Liver (tissue), 9 donors: ENCODE measurements around the gene TBRG4. TPM values are rescaled to one million over a fixed set of nuclear protein-coding genes. Genes with fewer than 3 reads are reported as not detected.

Experiments used
- DNase-seq: peaks from one replicate; pipeline ENCODE4 v3.0.0-alpha.2; 2017; ENCODE audit warnings: low spot score
- H3K27ac ChIP-seq, 2 donors: one replicate each; pipeline ENCODE4 v1.7.0; 2013; ENCODE audit warnings: inconsistent platforms in 2 of 2, low read length in 2 of 2, control low read depth in 1 of 2, low read depth in 1 of 2, mild to moderate bottlenecking in 1 of 2
- H3K27me3 ChIP-seq, 4 donors: one replicate each; pipeline versions ENCODE4 v1.6.1 to v1.7.0; 2013; ENCODE audit warnings: low read length in 3 of 4, inconsistent platforms in 1 of 4, mild to moderate bottlenecking in 1 of 4, moderate library complexity in 1 of 4; ENCODE audit not compliant: control insufficient read depth in 4 of 4, insufficient read depth in 4 of 4
- H3K36me3 ChIP-seq, 4 donors: one replicate each; pipeline versions ENCODE4 v1.6.1 to v1.7.0; 2013; ENCODE audit warnings: low read length in 3 of 4, mild to moderate bottlenecking in 3 of 4, low read depth in 1 of 4, moderate library complexity in 1 of 4; ENCODE audit not compliant: control insufficient read depth in 4 of 4, insufficient read depth in 3 of 4
- H3K4me1 ChIP-seq, 4 donors: one replicate each; pipeline versions ENCODE4 v1.6.1 to v1.7.0; 2013; ENCODE audit warnings: low read length in 3 of 4, mild to moderate bottlenecking in 3 of 4, moderate library complexity in 1 of 4; ENCODE audit not compliant: control insufficient read depth in 4 of 4, insufficient read depth in 4 of 4
- H3K4me3 ChIP-seq, 3 donors: one replicate each; pipeline versions ENCODE4 v1.6.1 to v1.7.0; 2013; ENCODE audit warnings: low read length in 3 of 3, control low read depth in 1 of 3, low read depth in 1 of 3, mild to moderate bottlenecking in 1 of 3
- H3K9ac ChIP-seq, 2 donors: one replicate each; pipeline ENCODE4 v1.7.0; 2013; ENCODE audit warnings: low read length in 2 of 2, mild to moderate bottlenecking in 2 of 2, moderate library complexity in 2 of 2, control low read depth in 1 of 2, low read depth in 1 of 2
- H3K9me3 ChIP-seq, 4 donors: one replicate each; pipeline versions ENCODE4 v1.6.1 to v1.7.0; 2013; ENCODE audit warnings: low read length in 3 of 4; ENCODE audit not compliant: control insufficient read depth in 4 of 4
- ATF3 ChIP-seq: IDR thresholded peaks from 2 replicates; pipeline ENCODE4 v1.6.1; 2016; ENCODE audit warnings: antibody characterized with exemption
- CTCF ChIP-seq: fragments of 150-350 bp; IDR thresholded peaks from 2 replicates; pipeline ENCODE4 v1.5.1; 2017; ENCODE audit warnings: improper control_type of control experiment, low read depth, low read length; ENCODE audit not compliant: missing input control
- EGR1 ChIP-seq, 2 donors: IDR thresholded peaks; 2 replicates each; pipeline ENCODE4 v1.6.1; 2016 to 2018; ENCODE audit warnings: antibody characterized with exemption in 2 of 2, low read depth in 2 of 2
- FOXA2 ChIP-seq: IDR thresholded peaks from 2 replicates; pipeline ENCODE4 v1.6.1; 2016; ENCODE audit warnings: antibody characterized with exemption
- GABPA ChIP-seq, 2 donors: IDR thresholded peaks in 1 of 2; conservative IDR thresholded peaks in 1 of 2; 2 replicates each; pipeline ENCODE4 v1.6.1; 2016; ENCODE audit warnings: antibody characterized with exemption in 2 of 2, mild to moderate bottlenecking in 1 of 2, moderate library complexity in 1 of 2
- JUND ChIP-seq, 2 donors: IDR thresholded peaks; 2 replicates each; pipeline ENCODE4 v1.6.1; 2016; ENCODE audit warnings: antibody characterized with exemption in 2 of 2
- MAX ChIP-seq: IDR thresholded peaks from 2 replicates; pipeline ENCODE4 v1.6.1; 2016; ENCODE audit warnings: antibody characterized with exemption
- RAD21 ChIP-seq, 2 donors: IDR thresholded peaks; 2 replicates each; pipeline ENCODE4 v1.6.1; 2016; ENCODE audit warnings: antibody characterized with exemption in 2 of 2, mild to moderate bottlenecking in 2 of 2
- REST ChIP-seq: IDR thresholded peaks from 2 replicates; pipeline ENCODE4 v1.6.1; 2016; ENCODE audit warnings: antibody characterized with exemption, mild to moderate bottlenecking
- SP1 ChIP-seq: IDR thresholded peaks from 2 replicates; pipeline ENCODE4 v1.6.1; 2018; ENCODE audit warnings: antibody characterized with exemption, mild to moderate bottlenecking
- TAF1 ChIP-seq: conservative IDR thresholded peaks from 2 replicates; pipeline ENCODE4 v1.6.1; 2016; ENCODE audit warnings: antibody characterized with exemption, mild to moderate bottlenecking
- ZBTB33 ChIP-seq: IDR thresholded peaks from 2 replicates; pipeline ENCODE4 v1.6.1; 2016; ENCODE audit warnings: antibody characterized with exemption
- WGBS: extraction: QIAGEN DNeasy Blood & Tissue Kit; methylation state at CpG from one replicate; pipeline ENCODE4 v1.1.7; 2013; 5-methylcytosine and 5-hydroxymethylcytosine counted together
- polyA plus RNA-seq, 2 donors: library from polyadenylated mRNA; stranded (reverse) in 1 of 2; unstranded in 1 of 2; fragments of 200-250 nt in 1 of 2; fragments of >200 nt in 1 of 2; fragmentation: Nextera tagmentation in 1 of 2; extraction: Ambion mirVana in 1 of 2; gene quantifications; one replicate each; pipeline versions ENCODE4 v1.2.1 to v1.2.3, GENCODE V29; 2013 to 2015
- total RNA-seq, 2 donors: library from RNA; depleted of rRNA; stranded (reverse); fragments of >200 nt; gene quantifications; one replicate each; pipeline ENCODE4 v1.2.3, GENCODE V29; 2014
- donor health status: healthy.
- donor health status: healthy.
- donor health status: healthy.
- donor health status: healthy.
- donor health status: healthy.

Gene TBRG4
- total and polyA plus RNA-seq, 4 donors = 30.3 to 47.6 (median 38.2) TPM

- DNase-seq = no peak
- H3K4me3 ChIP-seq = peak overlapping the region in 1 of 3 donors; percentile 44
- no peak for TF ChIP-seq FOXA2
- TF ChIP-seq EGR1 (IDR thresholded peaks at IDR 0.05; ENCODE audit: low read depth in 2 of 2) = no peak
- TF ChIP-seq ZBTB33 = no peak
- no peak for TF ChIP-seq SP1
These were observed 23.3 kb downstream of the TBRG4 start for GRCh38 chr7:45088146-45088701.

GRCh38 chr7:45087301-45088145, 24.0 kb downstream of the TBRG4 start:
- peaks cover 0 to 3% (median 0%) of the 10 kb centered on the region in 4 donors for H3K4me1 ChIP-seq
- TF ChIP-seq ATF3 (no peak), FOXA2 (no peak), GABPA (IDR thresholded peaks at IDR 0.05 in 1 of 2, conservative IDR thresholded peaks at IDR 0.05 in 1 of 2) (no peak)
- H3K4me3 ChIP-seq = no peak overlapping the region
- peaks cover 0 to 3% (median 0%) of the 10 kb centered on the region in 4 donors for H3K27me3 ChIP-seq
- H3K27ac ChIP-seq = no peak overlapping the region
- no peaks in the 10 kb centered on the region for H3K36me3 ChIP-seq
- WGBS = 84% methylated on average over 6 of the region's 6 CpGs
- no peaks in the 10 kb centered on the region for H3K9me3 ChIP-seq
- DNase-seq = no peak
- no peak overlapping the region for H3K9ac ChIP-seq

More at GRCh38 chr7:45088146-45088701, 23.3 kb downstream of the TBRG4 start:
- Histone ChIP-seq H3K27ac (no peak overlapping the region), H3K9ac (no peak overlapping the region), H3K4me1 (peaks cover 0 to 3% (median 0%) of the 10 kb centered on the region in 4 donors), H3K9me3 (no peaks in the 10 kb centered on the region), H3K27me3 (peaks cover 0 to 3% (median 0%) of the 10 kb centered on the region in 4 donors), H3K36me3 (no peaks in the 10 kb centered on the region)
- 49% methylated on average over 29 of the region's 29 CpGs for WGBS

GRCh38 chr7:45086331-45087065, 25.0 kb downstream of the TBRG4 start:
- H3K36me3 ChIP-seq = no peaks in the 10 kb centered on the region
- no peak overlapping the region for H3K9ac ChIP-seq
- H3K9me3 ChIP-seq = no peaks in the 10 kb centered on the region
- DNase-seq = no peak
- peaks cover 0 to 3% (median 0%) of the 10 kb centered on the region in 4 donors for H3K4me1 ChIP-seq
- WGBS = 89% methylated on average over 15 of the region's 15 CpGs
- no peak overlapping the region for H3K27ac ChIP-seq
- peaks cover 0 to 3% (median 0%) of the 10 kb centered on the region in 4 donors for H3K27me3 ChIP-seq
- H3K4me3 ChIP-seq = no peak overlapping the region
- no peak for TF ChIP-seq RAD21 (IDR thresholded peaks at IDR 0.05)
- no peak for TF ChIP-seq EGR1 (IDR thresholded peaks at IDR 0.05; ENCODE audit: low read depth in 2 of 2)
- no peak for TF ChIP-seq ZBTB33
- no peak for TF ChIP-seq GABPA (IDR thresholded peaks at IDR 0.05 in 1 of 2, conservative IDR thresholded peaks at IDR 0.05 in 1 of 2)
- no peak for TF ChIP-seq CTCF
- TF ChIP-seq TAF1 = no peak
- no peak for TF ChIP-seq ATF3
- TF ChIP-seq JUND (IDR thresholded peaks at IDR 0.05) = no peak
- TF ChIP-seq REST = no peak
- no peak for TF ChIP-seq MAX
